B cell (primary cell): ENCODE data around the gene PDE11A.

ENCODE experiments used
- EZH2 ChIP-seq: IDR thresholded peaks from 2 replicates; pipeline ENCODE4 v1.6.1; 2012; ENCODE audit warnings: borderline replicate concordance, low read depth, mild to moderate bottlenecking, moderate library complexity, low read length; ENCODE audit not compliant: insufficient read depth, poor library complexity, severe bottlenecking
- TF ChIP-seq, protein P1 (sequence below): fragments of 200-600 bp; IDR thresholded peaks from one replicate; pipeline ENCODE4 v1.8.0; 2022; ENCODE audit warnings: antibody characterized with exemption, mild to moderate bottlenecking

DNA sequence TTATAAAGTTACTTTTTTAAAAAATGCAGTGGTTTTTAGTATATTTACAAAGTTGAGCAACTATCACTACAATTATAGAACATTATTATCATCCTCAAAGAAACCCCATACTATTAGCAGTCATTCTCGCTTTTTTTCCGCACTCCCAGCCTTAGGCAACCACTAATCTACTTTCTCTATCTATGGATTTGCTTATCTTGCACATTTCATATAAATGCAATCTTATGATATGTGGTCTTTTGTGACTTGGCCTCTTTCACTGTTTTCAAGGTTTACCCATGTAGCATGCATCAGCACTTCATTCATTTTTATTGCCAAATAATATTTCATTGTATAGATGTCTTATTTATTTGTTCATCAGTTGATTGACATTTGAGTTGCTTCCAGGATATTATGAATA is 406.6 kb downstream of the PDE11A start:
- TF ChIP-seq, protein P1, sequence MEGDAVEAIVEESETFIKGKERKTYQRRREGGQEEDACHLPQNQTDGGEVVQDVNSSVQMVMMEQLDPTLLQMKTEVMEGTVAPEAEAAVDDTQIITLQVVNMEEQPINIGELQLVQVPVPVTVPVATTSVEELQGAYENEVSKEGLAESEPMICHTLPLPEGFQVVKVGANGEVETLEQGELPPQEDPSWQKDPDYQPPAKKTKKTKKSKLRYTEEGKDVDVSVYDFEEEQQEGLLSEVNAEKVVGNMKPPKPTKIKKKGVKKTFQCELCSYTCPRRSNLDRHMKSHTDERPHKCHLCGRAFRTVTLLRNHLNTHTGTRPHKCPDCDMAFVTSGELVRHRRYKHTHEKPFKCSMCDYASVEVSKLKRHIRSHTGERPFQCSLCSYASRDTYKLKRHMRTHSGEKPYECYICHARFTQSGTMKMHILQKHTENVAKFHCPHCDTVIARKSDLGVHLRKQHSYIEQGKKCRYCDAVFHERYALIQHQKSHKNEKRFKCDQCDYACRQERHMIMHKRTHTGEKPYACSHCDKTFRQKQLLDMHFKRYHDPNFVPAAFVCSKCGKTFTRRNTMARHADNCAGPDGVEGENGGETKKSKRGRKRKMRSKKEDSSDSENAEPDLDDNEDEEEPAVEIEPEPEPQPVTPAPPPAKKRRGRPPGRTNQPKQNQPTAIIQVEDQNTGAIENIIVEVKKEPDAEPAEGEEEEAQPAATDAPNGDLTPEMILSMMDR = no peak
- TF ChIP-seq EZH2 = no peak
